HG02870 (cell line): ENCODE measurements around the gene HSBP1L1.
"Not testable (repeated sequence)": the region's sequence is repeated elsewhere in the genome, so short reads cannot be mapped to it uniquely, and the experiment has no call there.

Source experiments
- ATAC-seq: cut with Tn5 transposase; IDR thresholded peaks from one replicate; pipeline ENCODE4 v1.9.1; 2021; ENCODE audit warnings: mild to moderate bottlenecking, moderate library complexity; ENCODE audit not compliant: unreplicated experiment

HSBP1L1 gene

GRCh38 chr18:79960161-79960801 lies 4.2 kb upstream of the HSBP1L1 start:
- not testable (repeated sequence) for ATAC-seq

- ATAC-seq: no peak
Measured at GRCh38 chr18:79960921-79961526, 3.4 kb upstream of the HSBP1L1 start.

GRCh38 chr18:79961527-79962291 lies 2.7 kb upstream of the HSBP1L1 start:
- ATAC-seq: no peak

GRCh38 chr18:79962311-79962710 lies 2.1 kb upstream of the HSBP1L1 start:
- ATAC-seq: no peak

GRCh38 chr18:79962835-79963657 lies 1.4 kb upstream of the HSBP1L1 start:
- ATAC-seq: peak; percentile 63

- ATAC-seq: no peak
Measured at GRCh38 chr18:79963658-79964329, 649 bp upstream of the HSBP1L1 start.

GRCh38 chr18:79965119-79965902 lies 868 bp downstream of the HSBP1L1 start:
- no peak for ATAC-seq

GRCh38 chr18:79970419-79971133 lies 6.1 kb downstream of the HSBP1L1 start:
- no peak for ATAC-seq

- ATAC-seq: no peak
Measured at GRCh38 chr18:79971211-79971952, 6.9 kb downstream of the HSBP1L1 start.

GRCh38 chr18:79971986-79972385 lies 7.5 kb downstream of the HSBP1L1 start:
- no peak for ATAC-seq

GRCh38 chr18:79972720-79973119 lies 8.3 kb downstream of the HSBP1L1 start:
- ATAC-seq: no peak

- ATAC-seq: no peak
Measured at GRCh38 chr18:79973517-79973916, 9.1 kb downstream of the HSBP1L1 start.

- ATAC-seq: no peak
Measured at GRCh38 chr18:79974025-79974654, 9.7 kb downstream of the HSBP1L1 start.

- no peak for ATAC-seq
Measured at GRCh38 chr18:79975043-79975442, 10.6 kb downstream of the HSBP1L1 start.

GRCh38 chr18:79975985-79976680 lies 11.7 kb downstream of the HSBP1L1 start:
- ATAC-seq: no peak

- no peak for ATAC-seq
Measured at GRCh38 chr18:79979843-79980242, 15.4 kb downstream of the HSBP1L1 start.

GRCh38 chr18:79980585-79980984 lies 16.1 kb downstream of the HSBP1L1 start:
- no peak for ATAC-seq
